C4-2B (cell line): ENCODE results near the gene TLN1.

Experiments
- CTCF ChIP-seq: fragments of 450-650 bp; conservative IDR thresholded peaks from 2 replicates; pipeline ENCODE4 v1.5.1; 2017; ENCODE audit warnings: mild to moderate bottlenecking
- ZFX ChIP-seq: fragments of 450-650 bp; IDR thresholded peaks from 2 replicates; pipeline ENCODE4 v1.6.1; 2017

DNA sequence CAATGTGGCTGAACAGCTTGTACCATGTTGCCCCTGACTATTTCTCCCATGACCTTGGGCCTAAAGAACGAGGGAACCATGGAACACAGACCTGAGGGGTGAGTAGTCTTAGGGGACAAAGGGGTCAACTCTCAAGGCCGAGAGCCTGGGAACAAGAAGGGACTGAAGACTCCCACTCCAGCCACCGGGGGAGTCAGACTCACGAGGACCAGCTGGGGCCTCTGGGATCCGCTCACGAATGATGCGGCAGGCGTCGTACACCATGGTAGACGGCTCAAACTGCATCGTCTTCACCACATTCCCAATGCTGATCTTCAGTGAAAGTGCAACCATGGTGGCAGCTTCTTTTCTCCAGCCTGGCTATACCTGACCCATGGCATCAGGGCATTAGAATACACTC is 6.6 kb downstream of the TLN1 start:
- TF ChIP-seq CTCF = no peak
- no peak for TF ChIP-seq ZFX
